GM08714 (cell line): ENCODE measurements around the gene KCTD16.

ENCODE experiments used
- H3K4me3 ChIP-seq: fragments of 200-500 bp; sonication (Bioruptor generic); 2 replicates; pipeline ENCODE4 v1.5.1; 2014; ENCODE audit warnings: mild to moderate bottlenecking, low read length, inconsistent platforms
- ZNF274 ChIP-seq: IDR thresholded peaks from 2 replicates; pipeline ENCODE4 v1.6.1; 2012; ENCODE audit warnings: mild to moderate bottlenecking, low read depth, low read length

The KCTD16 gene

GRCh38 chr5:144465441-144465840, 294.8 kb downstream of the KCTD16 start:
- TF ChIP-seq ZNF274 = no peak
- H3K4me3 ChIP-seq = no peak overlapping the region

- TF ChIP-seq ZNF274 = no peak
- H3K4me3 ChIP-seq = no peak overlapping the region
Observed at GRCh38 chr5:144467792-144468191, 297.1 kb downstream of the KCTD16 start.

GRCh38 chr5:144468571-144468970, 297.9 kb downstream of the KCTD16 start:
- H3K4me3 ChIP-seq = no peak overlapping the region
- TF ChIP-seq ZNF274 = no peak

GRCh38 chr5:144469106-144469505, 298.4 kb downstream of the KCTD16 start:
- H3K4me3 ChIP-seq = no peak overlapping the region
- no peak for TF ChIP-seq ZNF274

GRCh38 chr5:144472221-144472620, 301.5 kb downstream of the KCTD16 start:
- no peak for TF ChIP-seq ZNF274
- H3K4me3 ChIP-seq = no peak overlapping the region

- no peak overlapping the region for H3K4me3 ChIP-seq
- no peak for TF ChIP-seq ZNF274
Observed at GRCh38 chr5:144473650-144474049, 303.0 kb downstream of the KCTD16 start.

- no peak overlapping the region for H3K4me3 ChIP-seq
- TF ChIP-seq ZNF274 = no peak
Observed at GRCh38 chr5:144478565-144478964, 307.9 kb downstream of the KCTD16 start.

GRCh38 chr5:144481861-144482260, 311.2 kb downstream of the KCTD16 start:
- no peak for TF ChIP-seq ZNF274
- no peak overlapping the region for H3K4me3 ChIP-seq

- TF ChIP-seq ZNF274 = no peak
- no peak overlapping the region for H3K4me3 ChIP-seq
Observed at GRCh38 chr5:144484124-144484897, 313.6 kb downstream of the KCTD16 start.

- no peak for TF ChIP-seq ZNF274
- no peak overlapping the region for H3K4me3 ChIP-seq
Observed at GRCh38 chr5:144485540-144485939, 314.9 kb downstream of the KCTD16 start.

GRCh38 chr5:144487207-144487606, 316.5 kb downstream of the KCTD16 start:
- H3K4me3 ChIP-seq = no peak overlapping the region
- no peak for TF ChIP-seq ZNF274

- H3K4me3 ChIP-seq = no peak overlapping the region
- TF ChIP-seq ZNF274 = no peak
Observed at GRCh38 chr5:144487761-144488160, 317.1 kb downstream of the KCTD16 start.

- H3K4me3 ChIP-seq = no peak overlapping the region
- TF ChIP-seq ZNF274 = no peak
Observed at GRCh38 chr5:144503123-144503522, 332.4 kb downstream of the KCTD16 start.

- no peak for TF ChIP-seq ZNF274
- H3K4me3 ChIP-seq = no peak overlapping the region
Observed at GRCh38 chr5:144504929-144505577, 334.4 kb downstream of the KCTD16 start.

GRCh38 chr5:144510845-144511579, 340.3 kb downstream of the KCTD16 start:
- no peak for TF ChIP-seq ZNF274
- no peak overlapping the region for H3K4me3 ChIP-seq
